Non-pigmented ciliary epithelial cell (primary cell): Measurements from ENCODE around the gene ATP2C1.
"Not testable (repeated sequence)": the region's sequence is repeated elsewhere in the genome, so short reads cannot be mapped to it uniquely, and the experiment has no call there.

ENCODE experiments used
- DNase-seq: peaks from one replicate; pipeline ENCODE4 v3.0.0-alpha.2; 2010; ENCODE audit warnings: low read depth

ATP2C1 gene

GRCh38 chr3:130935761-130936492, 42.0 kb downstream of the ATP2C1 start:
- DNase-seq: peak; percentile 64

GRCh38 chr3:130939753-130940152, 45.9 kb downstream of the ATP2C1 start:
- no peak for DNase-seq

GRCh38 chr3:130941793-130942192, 47.9 kb downstream of the ATP2C1 start:
- DNase-seq: no peak

GRCh38 chr3:130946882-130947281, 53.0 kb downstream of the ATP2C1 start:
- no peak for DNase-seq

- no peak for DNase-seq
Measured at GRCh38 chr3:130948001-130948773, 54.3 kb downstream of the ATP2C1 start.

GRCh38 chr3:130948929-130949328, 55.0 kb downstream of the ATP2C1 start:
- DNase-seq: no peak

GRCh38 chr3:130950124-130950523, 56.2 kb downstream of the ATP2C1 start:
- no peak for DNase-seq

- DNase-seq: no peak
Measured at GRCh38 chr3:130950641-130951040, 56.8 kb downstream of the ATP2C1 start.

- DNase-seq: no peak
Measured at GRCh38 chr3:130955481-130955880, 61.6 kb downstream of the ATP2C1 start.

GRCh38 chr3:130956281-130956680, 62.4 kb downstream of the ATP2C1 start:
- no peak for DNase-seq

- no peak for DNase-seq
Measured at GRCh38 chr3:130956721-130957120, 62.8 kb downstream of the ATP2C1 start.

- DNase-seq: no peak
Measured at GRCh38 chr3:130960139-130960795, 66.4 kb downstream of the ATP2C1 start.

GRCh38 chr3:130961458-130961857, 67.6 kb downstream of the ATP2C1 start:
- no peak for DNase-seq

- no peak for DNase-seq
Measured at GRCh38 chr3:130963444-130963843, 69.6 kb downstream of the ATP2C1 start.

- DNase-seq: peak; percentile 97
Measured at GRCh38 chr3:130963878-130964277, 70.0 kb downstream of the ATP2C1 start.

GRCh38 chr3:130967281-130967680, 73.4 kb downstream of the ATP2C1 start:
- no peak for DNase-seq

GRCh38 chr3:130968221-130968620, 74.3 kb downstream of the ATP2C1 start:
- peak; percentile 71 for DNase-seq

GRCh38 chr3:130969621-130970020, 75.7 kb downstream of the ATP2C1 start:
- no peak for DNase-seq

- no peak for DNase-seq
Measured at GRCh38 chr3:130971208-130971607, 77.3 kb downstream of the ATP2C1 start.

GRCh38 chr3:130972592-130972991, 78.7 kb downstream of the ATP2C1 start:
- not testable (repeated sequence) for DNase-seq

- no peak for DNase-seq
Measured at GRCh38 chr3:130973406-130973805, 79.5 kb downstream of the ATP2C1 start.

GRCh38 chr3:130974201-130974600, 80.3 kb downstream of the ATP2C1 start:
- DNase-seq: no peak

- DNase-seq: no peak
Measured at GRCh38 chr3:130975251-130975650, 81.4 kb downstream of the ATP2C1 start.
